Liver (tissue), 9 donors: ENCODE results near the gene RAB30. TPM values are rescaled to one million over a fixed set of nuclear protein-coding genes. Genes with fewer than 3 reads are reported as not detected.

Experiments
- DNase-seq: peaks from one replicate; pipeline ENCODE4 v3.0.0-alpha.2; 2017; ENCODE audit warnings: low spot score
- H3K27ac ChIP-seq, 2 donors: one replicate each; pipeline ENCODE4 v1.7.0; 2013; ENCODE audit warnings: inconsistent platforms in 2 of 2, low read length in 2 of 2, control low read depth in 1 of 2, low read depth in 1 of 2, mild to moderate bottlenecking in 1 of 2
- H3K27me3 ChIP-seq, 4 donors: one replicate each; pipeline versions ENCODE4 v1.6.1 to v1.7.0; 2013; ENCODE audit warnings: low read length in 3 of 4, inconsistent platforms in 1 of 4, mild to moderate bottlenecking in 1 of 4, moderate library complexity in 1 of 4; ENCODE audit not compliant: control insufficient read depth in 4 of 4, insufficient read depth in 4 of 4
- H3K36me3 ChIP-seq, 4 donors: one replicate each; pipeline versions ENCODE4 v1.6.1 to v1.7.0; 2013; ENCODE audit warnings: low read length in 3 of 4, mild to moderate bottlenecking in 3 of 4, low read depth in 1 of 4, moderate library complexity in 1 of 4; ENCODE audit not compliant: control insufficient read depth in 4 of 4, insufficient read depth in 3 of 4
- H3K4me1 ChIP-seq, 4 donors: one replicate each; pipeline versions ENCODE4 v1.6.1 to v1.7.0; 2013; ENCODE audit warnings: low read length in 3 of 4, mild to moderate bottlenecking in 3 of 4, moderate library complexity in 1 of 4; ENCODE audit not compliant: control insufficient read depth in 4 of 4, insufficient read depth in 4 of 4
- H3K4me3 ChIP-seq, 3 donors: one replicate each; pipeline versions ENCODE4 v1.6.1 to v1.7.0; 2013; ENCODE audit warnings: low read length in 3 of 3, control low read depth in 1 of 3, low read depth in 1 of 3, mild to moderate bottlenecking in 1 of 3
- H3K9ac ChIP-seq, 2 donors: one replicate each; pipeline ENCODE4 v1.7.0; 2013; ENCODE audit warnings: low read length in 2 of 2, mild to moderate bottlenecking in 2 of 2, moderate library complexity in 2 of 2, control low read depth in 1 of 2, low read depth in 1 of 2
- H3K9me3 ChIP-seq, 4 donors: one replicate each; pipeline versions ENCODE4 v1.6.1 to v1.7.0; 2013; ENCODE audit warnings: low read length in 3 of 4; ENCODE audit not compliant: control insufficient read depth in 4 of 4
- ATF3 ChIP-seq: IDR thresholded peaks from 2 replicates; pipeline ENCODE4 v1.6.1; 2016; ENCODE audit warnings: antibody characterized with exemption
- EGR1 ChIP-seq, 2 donors: IDR thresholded peaks; 2 replicates each; pipeline ENCODE4 v1.6.1; 2016 to 2018; ENCODE audit warnings: antibody characterized with exemption in 2 of 2, low read depth in 2 of 2
- FOXA1 ChIP-seq: IDR thresholded peaks from 2 replicates; pipeline ENCODE4 v1.6.1; 2016; ENCODE audit warnings: antibody characterized with exemption
- GABPA ChIP-seq, 2 donors: IDR thresholded peaks in 1 of 2; conservative IDR thresholded peaks in 1 of 2; 2 replicates each; pipeline ENCODE4 v1.6.1; 2016; ENCODE audit warnings: antibody characterized with exemption in 2 of 2, mild to moderate bottlenecking in 1 of 2, moderate library complexity in 1 of 2
- HNF4A ChIP-seq, 2 donors: conservative IDR thresholded peaks; 2 replicates each; pipeline ENCODE4 v1.6.1; 2016; ENCODE audit warnings: antibody characterized with exemption in 2 of 2, mild to moderate bottlenecking in 2 of 2
- HNF4G ChIP-seq: IDR thresholded peaks from 2 replicates; pipeline ENCODE4 v1.6.1; 2016; ENCODE audit warnings: antibody characterized with exemption
- JUND ChIP-seq, 2 donors: IDR thresholded peaks; 2 replicates each; pipeline ENCODE4 v1.6.1; 2016; ENCODE audit warnings: antibody characterized with exemption in 2 of 2
- RAD21 ChIP-seq, 2 donors: IDR thresholded peaks; 2 replicates each; pipeline ENCODE4 v1.6.1; 2016; ENCODE audit warnings: antibody characterized with exemption in 2 of 2, mild to moderate bottlenecking in 2 of 2
- REST ChIP-seq: IDR thresholded peaks from 2 replicates; pipeline ENCODE4 v1.6.1; 2016; ENCODE audit warnings: antibody characterized with exemption, mild to moderate bottlenecking
- RXRA ChIP-seq, 2 donors: IDR thresholded peaks; 2 replicates each; pipeline ENCODE4 v1.6.1; 2017 to 2018; ENCODE audit warnings: antibody characterized with exemption in 2 of 2, mild to moderate bottlenecking in 1 of 2
- SP1 ChIP-seq: IDR thresholded peaks from 2 replicates; pipeline ENCODE4 v1.6.1; 2018; ENCODE audit warnings: antibody characterized with exemption, mild to moderate bottlenecking
- ZBTB33 ChIP-seq: IDR thresholded peaks from 2 replicates; pipeline ENCODE4 v1.6.1; 2016; ENCODE audit warnings: antibody characterized with exemption
- WGBS: extraction: QIAGEN DNeasy Blood & Tissue Kit; methylation state at CpG from one replicate; pipeline ENCODE4 v1.1.7; 2013; 5-methylcytosine and 5-hydroxymethylcytosine counted together
- polyA plus RNA-seq, 2 donors: library from polyadenylated mRNA; stranded (reverse) in 1 of 2; unstranded in 1 of 2; fragments of 200-250 nt in 1 of 2; fragments of >200 nt in 1 of 2; fragmentation: Nextera tagmentation in 1 of 2; extraction: Ambion mirVana in 1 of 2; gene quantifications; one replicate each; pipeline versions ENCODE4 v1.2.1 to v1.2.3, GENCODE V29; 2013 to 2015
- total RNA-seq, 2 donors: library from RNA; depleted of rRNA; stranded (reverse); fragments of >200 nt; gene quantifications; one replicate each; pipeline ENCODE4 v1.2.3, GENCODE V29; 2014
- TF ChIP-seq, protein P1 (sequence below): fragments of 150-350 bp; IDR thresholded peaks from 2 replicates; pipeline ENCODE4 v1.5.1; 2017; ENCODE audit warnings: improper control_type of control experiment, low read depth, low read length; ENCODE audit not compliant: missing input control
- donor health status: healthy.
- donor health status: healthy.
- donor health status: healthy.
- donor health status: healthy.
- donor health status: healthy.

Gene RAB30
- total and polyA plus RNA-seq, 4 donors: 2.4 to 5.4 (median 3.2) TPM

DNA sequence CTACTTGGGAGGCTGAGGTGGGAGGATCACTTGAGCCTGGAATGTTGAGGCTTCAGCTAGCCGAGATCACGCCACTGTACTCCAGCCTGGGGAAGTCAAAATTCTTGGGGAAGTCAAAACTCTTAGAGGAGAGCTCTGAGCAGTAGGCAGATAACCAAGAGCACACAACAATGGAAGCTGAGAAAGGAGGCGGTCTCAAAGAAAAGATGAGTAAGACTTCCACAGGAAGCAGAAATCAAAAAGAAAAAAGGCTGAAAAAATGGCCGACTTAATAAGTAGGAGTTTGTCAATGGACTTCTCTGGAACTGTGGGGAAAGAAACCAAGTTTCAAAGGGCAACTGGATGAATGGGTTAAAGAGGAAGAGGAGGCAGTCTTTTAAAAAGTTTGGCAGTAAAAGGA lies 32.1 kb downstream of the RAB30 start:
- WGBS: 90% methylated on average over 4 of the region's 4 CpGs
- H3K27me3 ChIP-seq: no peaks in the 10 kb centered on the region
- no peak overlapping the region for H3K9ac ChIP-seq
- DNase-seq: no peak
- no peaks in the 10 kb centered on the region for H3K9me3 ChIP-seq
- peaks cover under 1 to 9% (median 6%) of the 10 kb centered on the region in 4 donors for H3K4me1 ChIP-seq
- no peak overlapping the region for H3K27ac ChIP-seq
- no peak overlapping the region for H3K4me3 ChIP-seq
- TF ChIP-seq RXRA (IDR thresholded peaks at IDR 0.05) (no peak), ATF3 (no peak), ZBTB33 (no peak), REST (no peak), GABPA (IDR thresholded peaks at IDR 0.05 in 1 of 2, conservative IDR thresholded peaks at IDR 0.05 in 1 of 2) (no peak), EGR1 (IDR thresholded peaks at IDR 0.05; ENCODE audit: low read depth in 2 of 2) (no peak), SP1 (no peak), HNF4G (no peak), JUND (IDR thresholded peaks at IDR 0.05) (no peak), RAD21 (IDR thresholded peaks at IDR 0.05) (no peak), FOXA1 (no peak), HNF4A (conservative IDR thresholded peaks at IDR 0.05) (no peak)
- TF ChIP-seq, protein P1, sequence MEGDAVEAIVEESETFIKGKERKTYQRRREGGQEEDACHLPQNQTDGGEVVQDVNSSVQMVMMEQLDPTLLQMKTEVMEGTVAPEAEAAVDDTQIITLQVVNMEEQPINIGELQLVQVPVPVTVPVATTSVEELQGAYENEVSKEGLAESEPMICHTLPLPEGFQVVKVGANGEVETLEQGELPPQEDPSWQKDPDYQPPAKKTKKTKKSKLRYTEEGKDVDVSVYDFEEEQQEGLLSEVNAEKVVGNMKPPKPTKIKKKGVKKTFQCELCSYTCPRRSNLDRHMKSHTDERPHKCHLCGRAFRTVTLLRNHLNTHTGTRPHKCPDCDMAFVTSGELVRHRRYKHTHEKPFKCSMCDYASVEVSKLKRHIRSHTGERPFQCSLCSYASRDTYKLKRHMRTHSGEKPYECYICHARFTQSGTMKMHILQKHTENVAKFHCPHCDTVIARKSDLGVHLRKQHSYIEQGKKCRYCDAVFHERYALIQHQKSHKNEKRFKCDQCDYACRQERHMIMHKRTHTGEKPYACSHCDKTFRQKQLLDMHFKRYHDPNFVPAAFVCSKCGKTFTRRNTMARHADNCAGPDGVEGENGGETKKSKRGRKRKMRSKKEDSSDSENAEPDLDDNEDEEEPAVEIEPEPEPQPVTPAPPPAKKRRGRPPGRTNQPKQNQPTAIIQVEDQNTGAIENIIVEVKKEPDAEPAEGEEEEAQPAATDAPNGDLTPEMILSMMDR: no peak
- no peaks in the 10 kb centered on the region for H3K36me3 ChIP-seq

DNA sequence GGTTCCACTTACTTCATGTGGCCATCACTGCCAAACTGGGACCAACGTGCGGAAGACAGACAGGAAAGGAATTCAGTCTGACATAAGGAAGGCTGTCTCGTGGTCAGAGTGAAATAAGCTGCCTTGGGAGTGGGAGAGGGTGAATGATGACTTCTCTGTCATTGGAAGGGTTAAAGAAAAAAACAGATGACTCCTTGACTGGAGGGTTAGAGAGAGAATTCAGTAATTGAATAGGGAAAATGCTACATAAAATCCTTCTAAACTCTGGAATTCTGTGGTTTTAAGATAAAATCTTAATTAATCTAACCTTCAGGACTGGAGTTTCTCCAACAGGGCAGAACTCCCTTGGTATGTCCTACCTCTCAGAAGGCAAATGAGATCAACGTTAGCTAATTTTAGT lies 33.8 kb downstream of the RAB30 start:
- WGBS: 87% methylated on average over 4 of the region's 4 CpGs
- TF ChIP-seq RXRA (IDR thresholded peaks at IDR 0.05) (no peak), ATF3 (no peak), SP1 (no peak), JUND (IDR thresholded peaks at IDR 0.05) (no peak), FOXA1 (no peak), GABPA (IDR thresholded peaks at IDR 0.05 in 1 of 2, conservative IDR thresholded peaks at IDR 0.05 in 1 of 2) (no peak)

More for the DNA sequence above, 33.8 kb downstream of the RAB30 start:
- DNase-seq: no peak
- no peak overlapping the region for H3K27ac ChIP-seq
- H3K9ac ChIP-seq: no peak overlapping the region
- H3K4me3 ChIP-seq: no peak overlapping the region
- H3K36me3 ChIP-seq: no peaks in the 10 kb centered on the region
- H3K4me1 ChIP-seq: peaks cover 0 to 17% (median 12%) of the 10 kb centered on the region in 4 donors
- no peaks in the 10 kb centered on the region for H3K9me3 ChIP-seq
- H3K27me3 ChIP-seq: no peaks in the 10 kb centered on the region
